Activated T-helper 9 cell treated with anti-CD3 and anti-CD28 coated beads, Interleukin-2, amount 50 U/mL, for 16 hours (primary cell): ENCODE results near the gene PCDHB16.
"Not testable (repeated sequence)": the region's sequence is repeated elsewhere in the genome, so short reads cannot be mapped to it uniquely, and the experiment has no call there.

Source experiments
- DNase-seq: peaks from one replicate; pipeline ENCODE4 v3.0.0-alpha.2; 2020; ENCODE audit warnings: low read depth

PCDHB16 gene

DNA sequence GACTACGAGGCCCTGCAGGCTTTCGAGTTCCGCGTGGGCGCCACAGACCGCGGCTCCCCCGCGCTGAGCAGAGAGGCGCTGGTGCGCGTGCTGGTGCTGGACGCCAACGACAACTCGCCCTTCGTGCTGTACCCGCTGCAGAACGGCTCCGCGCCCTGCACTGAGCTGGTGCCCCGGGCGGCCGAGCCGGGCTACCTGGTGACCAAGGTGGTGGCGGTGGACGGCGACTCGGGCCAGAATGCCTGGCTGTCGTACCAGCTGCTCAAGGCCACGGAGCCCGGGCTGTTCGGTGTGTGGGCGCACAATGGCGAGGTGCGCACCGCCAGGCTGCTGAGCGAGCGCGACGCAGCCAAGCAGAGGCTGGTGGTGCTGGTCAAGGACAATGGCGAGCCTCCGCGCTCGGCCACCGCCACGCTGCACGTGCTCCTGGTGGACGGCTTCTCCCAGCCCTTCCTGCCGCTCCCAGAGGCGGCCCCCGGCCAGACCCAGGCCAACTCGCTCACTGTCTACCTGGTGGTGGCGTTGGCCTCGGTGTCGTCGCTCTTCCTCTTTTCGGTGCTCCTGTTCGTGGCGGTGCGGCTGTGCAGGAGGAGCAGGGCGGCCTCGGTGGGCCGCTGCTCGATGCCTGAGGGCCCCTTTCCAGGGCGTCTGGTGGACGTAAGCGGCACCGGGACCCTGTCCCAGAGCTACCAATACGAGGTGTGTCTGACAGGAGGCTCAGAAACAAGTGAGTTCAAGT is 2.1 kb downstream of the PCDHB16 start:
- DNase-seq: not testable (repeated sequence)

- DNase-seq: no peak
Observed at GRCh38 chr5:141186897-141187512, 4.8 kb downstream of the PCDHB16 start, which contains the start of gene PCDHB9. Gene PCDHB9 (plus strand): TSS chr5:141187161. CDS start chr5:141187319, 158 bp downstream.

- DNase-seq: not testable (repeated sequence)
Observed at GRCh38 chr5:141188682-141189081, 6.5 kb downstream of the PCDHB16 start.

DNA sequence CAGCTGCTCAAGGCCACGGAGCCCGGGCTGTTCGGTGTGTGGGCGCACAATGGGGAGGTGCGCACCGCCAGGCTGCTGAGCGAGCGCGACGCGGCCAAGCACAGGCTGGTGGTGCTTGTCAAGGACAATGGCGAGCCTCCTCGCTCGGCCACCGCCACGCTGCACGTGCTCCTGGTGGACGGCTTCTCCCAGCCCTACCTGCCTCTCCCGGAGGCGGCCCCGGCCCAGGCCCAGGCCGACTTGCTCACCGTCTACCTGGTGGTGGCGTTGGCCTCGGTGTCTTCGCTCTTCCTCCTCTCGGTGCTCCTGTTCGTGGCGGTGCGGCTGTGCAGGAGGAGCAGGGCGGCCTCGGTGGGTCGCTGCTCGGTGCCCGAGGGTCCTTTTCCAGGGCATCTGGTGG is 6.9 kb downstream of the PCDHB16 start:
- not testable (repeated sequence) for DNase-seq

- DNase-seq: no peak
Observed at GRCh38 chr5:141192110-141192725, 10.0 kb downstream of the PCDHB16 start, which contains the start of gene PCDHB10. Gene PCDHB10 (plus strand): TSS chr5:141192353. CDS start chr5:141192553, 200 bp downstream.

DNA sequence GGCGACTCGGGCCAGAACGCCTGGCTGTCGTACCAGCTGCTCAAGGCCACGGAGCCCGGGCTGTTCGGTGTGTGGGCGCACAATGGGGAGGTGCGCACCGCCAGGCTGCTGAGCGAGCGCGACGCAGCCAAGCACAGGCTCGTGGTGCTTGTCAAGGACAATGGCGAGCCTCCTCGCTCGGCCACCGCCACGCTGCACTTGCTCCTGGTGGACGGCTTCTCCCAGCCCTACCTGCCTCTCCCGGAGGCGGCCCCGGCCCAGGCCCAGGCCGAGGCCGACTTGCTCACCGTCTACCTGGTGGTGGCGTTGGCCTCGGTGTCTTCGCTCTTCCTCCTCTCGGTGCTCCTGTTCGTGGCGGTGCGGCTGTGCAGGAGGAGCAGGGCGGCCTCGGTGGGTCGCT is 12.1 kb downstream of the PCDHB16 start:
- not testable (repeated sequence) for DNase-seq

GRCh38 chr5:141196363-141196762 is 14.2 kb downstream of the PCDHB16 start:
- DNase-seq: no peak

DNA sequence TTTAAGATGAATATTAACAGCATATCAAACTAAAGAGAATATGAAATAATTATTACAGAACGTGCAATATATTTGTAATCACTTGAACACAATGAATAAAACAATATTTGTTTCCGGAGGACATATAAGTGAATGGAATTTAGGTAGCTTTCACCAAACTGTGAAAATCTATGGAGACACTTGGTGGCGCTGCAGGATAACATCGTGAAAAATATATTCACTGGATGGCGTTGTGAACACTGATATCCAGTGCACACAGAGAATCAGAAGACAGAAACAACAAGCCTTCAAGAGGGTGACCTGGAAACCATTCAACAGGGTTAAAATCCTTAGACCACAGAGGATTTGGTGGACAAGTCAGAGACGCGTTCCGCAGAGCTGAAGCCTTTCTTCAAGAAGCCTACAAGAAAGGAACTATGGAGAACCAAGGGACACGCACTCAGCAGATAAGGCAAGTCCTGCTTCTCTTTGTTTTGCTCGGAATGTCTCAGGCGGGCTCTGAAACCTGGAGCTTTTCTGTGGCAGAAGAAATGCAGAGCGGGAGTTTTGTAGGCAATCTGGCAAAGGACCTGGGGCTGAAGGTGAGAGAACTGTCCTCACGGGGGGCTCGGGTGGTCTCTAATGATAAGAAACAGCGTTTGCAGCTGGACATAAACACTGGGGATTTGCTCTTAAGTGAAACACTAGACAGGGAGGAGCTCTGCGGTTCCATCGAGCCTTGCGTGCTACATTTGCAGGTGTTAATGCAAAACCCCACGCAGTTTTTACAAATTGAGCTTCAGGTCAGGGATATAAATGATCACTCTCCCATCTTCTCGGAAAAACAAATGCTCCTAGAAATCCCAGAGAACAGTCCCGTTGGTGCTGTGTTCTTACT is 17.4 kb downstream of the PCDHB16 start, which contains the start of gene PCDHB11:
TSS of gene PCDHB11 (plus strand) at position 269 of the 877 bp plus-strand sequence. CDS start at position 417, 148 bp downstream.
- no peak for DNase-seq

- not testable (repeated sequence) for DNase-seq
Observed at GRCh38 chr5:141201126-141201525, 18.9 kb downstream of the PCDHB16 start.

DNA sequence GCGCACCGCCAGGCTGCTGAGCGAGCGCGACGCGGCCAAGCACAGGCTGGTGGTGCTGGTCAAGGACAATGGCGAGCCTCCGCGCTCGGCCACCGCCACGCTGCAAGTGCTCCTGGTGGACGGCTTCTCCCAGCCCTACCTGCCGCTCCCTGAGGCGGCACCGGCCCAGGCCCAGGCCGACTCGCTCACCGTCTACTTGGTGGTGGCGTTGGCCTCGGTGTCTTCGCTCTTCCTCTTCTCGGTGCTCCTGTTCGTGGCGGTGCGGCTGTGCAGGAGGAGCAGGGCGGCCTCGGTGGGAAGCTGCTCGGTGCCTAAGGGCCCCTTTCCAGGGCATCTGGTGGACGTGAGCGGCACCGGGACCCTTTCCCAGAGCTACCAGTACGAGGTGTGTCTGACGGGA is 19.5 kb downstream of the PCDHB16 start:
- DNase-seq: not testable (repeated sequence)

GRCh38 chr5:141208478-141208877 is 26.3 kb downstream of the PCDHB16 start, which contains the start of gene PCDHB12:
Gene PCDHB12 (plus strand): TSS chr5:141208719. CDS start chr5:141208908, 189 bp downstream.
- DNase-seq: no peak

- DNase-seq: not testable (repeated sequence)
Observed at GRCh38 chr5:141210281-141210680, 28.1 kb downstream of the PCDHB16 start.

GRCh38 chr5:141210849-141211248 is 28.7 kb downstream of the PCDHB16 start:
- not testable (repeated sequence) for DNase-seq

- DNase-seq: not testable (repeated sequence)
Observed at GRCh38 chr5:141213656-141214339, 31.6 kb downstream of the PCDHB16 start, which contains the start of gene PCDHB13. Gene PCDHB13 (plus strand): TSS chr5:141213919. CDS start chr5:141214124, 205 bp downstream.

GRCh38 chr5:141214583-141214982 is 32.4 kb downstream of the PCDHB16 start:
- not testable (repeated sequence) for DNase-seq

DNA sequence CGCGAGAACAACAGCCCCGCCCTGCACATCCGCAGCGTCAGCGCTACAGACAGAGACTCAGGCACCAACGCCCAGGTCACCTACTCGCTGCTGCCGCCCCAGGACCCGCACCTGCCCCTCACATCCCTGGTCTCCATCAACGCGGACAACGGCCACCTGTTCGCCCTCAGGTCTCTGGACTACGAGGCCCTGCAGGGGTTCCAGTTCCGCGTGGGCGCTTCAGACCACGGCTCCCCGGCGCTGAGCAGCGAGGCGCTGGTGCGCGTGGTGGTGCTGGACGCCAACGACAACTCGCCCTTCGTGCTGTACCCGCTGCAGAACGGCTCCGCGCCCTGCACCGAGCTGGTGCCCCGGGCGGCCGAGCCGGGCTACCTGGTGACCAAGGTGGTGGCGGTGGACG is 33.3 kb downstream of the PCDHB16 start:
- DNase-seq: not testable (repeated sequence)

DNA sequence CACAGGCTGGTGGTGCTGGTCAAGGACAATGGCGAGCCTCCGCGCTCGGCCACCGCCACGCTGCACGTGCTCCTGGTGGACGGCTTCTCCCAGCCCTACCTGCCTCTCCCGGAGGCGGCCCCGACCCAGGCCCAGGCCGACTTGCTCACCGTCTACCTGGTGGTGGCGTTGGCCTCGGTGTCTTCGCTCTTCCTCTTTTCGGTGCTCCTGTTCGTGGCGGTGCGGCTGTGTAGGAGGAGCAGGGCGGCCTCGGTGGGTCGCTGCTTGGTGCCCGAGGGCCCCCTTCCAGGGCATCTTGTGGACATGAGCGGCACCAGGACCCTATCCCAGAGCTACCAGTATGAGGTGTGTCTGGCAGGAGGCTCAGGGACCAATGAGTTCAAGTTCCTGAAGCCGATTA is 33.8 kb downstream of the PCDHB16 start:
- not testable (repeated sequence) for DNase-seq

DNA sequence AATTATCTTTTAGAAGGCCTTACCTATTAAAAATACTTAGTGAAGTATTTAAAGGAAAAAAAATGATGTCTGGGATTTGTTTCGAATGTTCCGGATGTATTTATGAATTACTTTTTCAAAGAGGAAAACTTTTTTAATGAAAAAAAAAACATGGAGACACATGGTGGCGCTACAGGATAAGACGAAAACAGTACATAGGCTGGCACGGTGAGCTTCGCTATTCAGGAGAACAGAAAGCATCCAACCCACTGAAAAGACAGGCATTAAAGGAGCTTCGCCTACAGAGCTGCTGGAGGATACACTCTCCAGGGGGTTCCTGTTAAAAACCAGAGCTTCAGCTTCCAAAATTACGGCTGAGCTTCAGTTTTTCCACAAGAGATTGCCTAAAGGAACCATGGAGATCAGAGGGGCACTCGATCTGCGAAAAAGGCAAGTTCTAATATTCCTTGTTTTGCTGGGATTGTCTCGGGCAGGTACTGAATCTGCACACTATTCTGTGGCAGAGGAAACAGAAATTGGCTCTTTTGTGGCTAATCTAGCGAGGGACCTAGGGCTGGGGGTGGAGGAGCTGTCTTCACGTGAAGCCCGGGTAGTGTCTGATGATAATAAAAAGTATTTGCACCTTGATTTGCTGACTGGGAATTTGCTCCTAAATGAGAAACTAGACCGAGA is 41.1 kb downstream of the PCDHB16 start, which contains the start of gene PCDHB14:
TSS of gene PCDHB14 (plus strand) at position 232 of the 672 bp plus-strand sequence. CDS start at position 395, 163 bp downstream.
- DNase-seq: no peak

- DNase-seq: not testable (repeated sequence)
Observed at GRCh38 chr5:141224844-141225243, 42.7 kb downstream of the PCDHB16 start.

GRCh38 chr5:141225421-141225820 is 43.2 kb downstream of the PCDHB16 start:
- not testable (repeated sequence) for DNase-seq
